ENCODE measurements around the gene ZMPSTE24.
"Not testable (repeated sequence)": the region's sequence is repeated elsewhere in the genome, so short reads cannot be mapped to it uniquely, and the experiment has no call there.

The ZMPSTE24 gene

GRCh38 chr1:40318970-40319621 is 61.1 kb downstream of the ZMPSTE24 start:
- Histone ChIP-seq H3K9me3 (ENCODE audit: low read length) (peaks cover 2% of the 10 kb centered on the region), H3K36me3 (ENCODE audit: insufficient read depth, low read length) (no peaks in the 10 kb centered on the region), H2AFZ (ENCODE audit: low read depth, low read length) (no peak overlapping the region), H3K4me3 (ENCODE audit: low read length) (no peak overlapping the region), H3K4me1 (ENCODE audit: insufficient read depth, low read length) (peaks cover 11% of the 10 kb centered on the region), H3K27me3 (ENCODE audit: insufficient read depth, low read length) (peaks cover 37% of the 10 kb centered on the region)

GRCh38 chr1:40331403-40331802 is 73.4 kb downstream of the ZMPSTE24 start:
- not testable (repeated sequence) for H3K4me3 ChIP-seq (ENCODE audit: low read length); H3K27me3 ChIP-seq (ENCODE audit: insufficient read depth, low read length); H3K4me1 ChIP-seq (ENCODE audit: insufficient read depth, low read length); H3K9me3 ChIP-seq (ENCODE audit: low read length); H2AFZ ChIP-seq (ENCODE audit: low read depth, low read length); H3K36me3 ChIP-seq (ENCODE audit: insufficient read depth, low read length)

GRCh38 chr1:40332695-40333094 is 74.7 kb downstream of the ZMPSTE24 start:
- H2AFZ ChIP-seq (ENCODE audit: low read depth, low read length), result no peak overlapping the region
- no peaks in the 10 kb centered on the region for H3K36me3 ChIP-seq (ENCODE audit: insufficient read depth, low read length)
- H3K4me3 ChIP-seq (ENCODE audit: low read length), result no peak overlapping the region
- no peaks in the 10 kb centered on the region for H3K27me3 ChIP-seq (ENCODE audit: insufficient read depth, low read length)
- no peaks in the 10 kb centered on the region for H3K9me3 ChIP-seq (ENCODE audit: low read length)
- H3K4me1 ChIP-seq (ENCODE audit: insufficient read depth, low read length), result no peaks in the 10 kb centered on the region

GRCh38 chr1:40337443-40337842 is 79.4 kb downstream of the ZMPSTE24 start:
- Histone ChIP-seq H3K27me3 (ENCODE audit: insufficient read depth, low read length) (peaks cover 3% of the 10 kb centered on the region), H2AFZ (ENCODE audit: low read depth, low read length) (no peak overlapping the region)

GRCh38 chr1:40338745-40339419 is 80.8 kb downstream of the ZMPSTE24 start:
- no peaks in the 10 kb centered on the region for H3K4me1 ChIP-seq (ENCODE audit: insufficient read depth, low read length)
- no peak overlapping the region for H2AFZ ChIP-seq (ENCODE audit: low read depth, low read length)
- H3K4me3 ChIP-seq (ENCODE audit: low read length), result no peak overlapping the region

More at GRCh38 chr1:40337443-40337842, 79.4 kb downstream of the ZMPSTE24 start:
- Histone ChIP-seq H3K36me3 (ENCODE audit: insufficient read depth, low read length) (no peaks in the 10 kb centered on the region), H3K4me3 (ENCODE audit: low read length) (no peak overlapping the region), H3K4me1 (ENCODE audit: insufficient read depth, low read length) (no peaks in the 10 kb centered on the region), H3K9me3 (ENCODE audit: low read length) (no peaks in the 10 kb centered on the region)

GRCh38 chr1:40339420-40340323 is 81.6 kb downstream of the ZMPSTE24 start:
- H3K4me1 ChIP-seq (ENCODE audit: insufficient read depth, low read length), result no peaks in the 10 kb centered on the region
- H3K9me3 ChIP-seq (ENCODE audit: low read length), result no peaks in the 10 kb centered on the region
- no peak overlapping the region for H2AFZ ChIP-seq (ENCODE audit: low read depth, low read length)
- H3K36me3 ChIP-seq (ENCODE audit: insufficient read depth, low read length), result no peaks in the 10 kb centered on the region
- H3K4me3 ChIP-seq (ENCODE audit: low read length), result no peak overlapping the region
- peaks cover 3% of the 10 kb centered on the region for H3K27me3 ChIP-seq (ENCODE audit: insufficient read depth, low read length)

More at GRCh38 chr1:40338745-40339419, 80.8 kb downstream of the ZMPSTE24 start:
- H3K9me3 ChIP-seq (ENCODE audit: low read length), result no peaks in the 10 kb centered on the region
- H3K27me3 ChIP-seq (ENCODE audit: insufficient read depth, low read length), result peaks cover 3% of the 10 kb centered on the region
- no peaks in the 10 kb centered on the region for H3K36me3 ChIP-seq (ENCODE audit: insufficient read depth, low read length)

GRCh38 chr1:40341491-40342380 is 83.7 kb downstream of the ZMPSTE24 start:
- Histone ChIP-seq H3K4me3 (ENCODE audit: low read length) (no peak overlapping the region), H3K27me3 (ENCODE audit: insufficient read depth, low read length) (peaks cover 3% of the 10 kb centered on the region), H3K4me1 (ENCODE audit: insufficient read depth, low read length) (no peaks in the 10 kb centered on the region), H3K36me3 (ENCODE audit: insufficient read depth, low read length) (no peaks in the 10 kb centered on the region), H2AFZ (ENCODE audit: low read depth, low read length) (no peak overlapping the region), H3K9me3 (ENCODE audit: low read length) (no peaks in the 10 kb centered on the region)

- not testable (repeated sequence) for H3K4me1 ChIP-seq (ENCODE audit: insufficient read depth, low read length); H3K4me3 ChIP-seq (ENCODE audit: low read length); H2AFZ ChIP-seq (ENCODE audit: low read depth, low read length); H3K9me3 ChIP-seq (ENCODE audit: low read length); H3K27me3 ChIP-seq (ENCODE audit: insufficient read depth, low read length); H3K36me3 ChIP-seq (ENCODE audit: insufficient read depth, low read length)
Observed at GRCh38 chr1:40342381-40342717, 84.3 kb downstream of the ZMPSTE24 start.

All from neuron (in vitro differentiated cells).